Kidney tubule cell (primary cell): ENCODE measurements around the gene KNSTRN.
A peak's percentile ranks its signal among the peaks of the same experiment; 100 is the strongest.

ENCODE experiments used
- DNase-seq: peaks from one replicate; pipeline ENCODE4 v3.0.0-alpha.2; 2018; ENCODE audit warnings: low spot score

The KNSTRN gene

GRCh38 chr15:40345867-40346578, 36.5 kb upstream of the KNSTRN start:
- DNase-seq: no peak

- no peak for DNase-seq
Measured at GRCh38 chr15:40346579-40347558, 35.7 kb upstream of the KNSTRN start.

GRCh38 chr15:40347559-40348473, 34.7 kb upstream of the KNSTRN start:
- DNase-seq: no peak

GRCh38 chr15:40348474-40348870, 34.0 kb upstream of the KNSTRN start:
- no peak for DNase-seq

GRCh38 chr15:40349163-40349562, 33.4 kb upstream of the KNSTRN start:
- DNase-seq: no peak

- no peak for DNase-seq
Measured at GRCh38 chr15:40352281-40352901, 30.1 kb upstream of the KNSTRN start.

- no peak for DNase-seq
Measured at GRCh38 chr15:40353697-40354096, 28.8 kb upstream of the KNSTRN start.

GRCh38 chr15:40354408-40355171, 27.9 kb upstream of the KNSTRN start:
- no peak for DNase-seq

- no peak for DNase-seq
Measured at GRCh38 chr15:40355976-40356585, 26.4 kb upstream of the KNSTRN start.

- no peak for DNase-seq
Measured at GRCh38 chr15:40357246-40357645, 25.3 kb upstream of the KNSTRN start.

GRCh38 chr15:40357723-40358470, 24.6 kb upstream of the KNSTRN start, which contains the start of gene DISP2:
Gene DISP2 (plus strand): TSS chr15:40358219. CDS start chr15:40358322, 103 bp downstream.
- peak; percentile 88 for DNase-seq

- peak; percentile 21 for DNase-seq
Measured at GRCh38 chr15:40358471-40359353, 23.8 kb upstream of the KNSTRN start.

- DNase-seq: no peak
Measured at GRCh38 chr15:40360015-40360414, 22.5 kb upstream of the KNSTRN start.

- no peak for DNase-seq
Measured at GRCh38 chr15:40361640-40362039, 20.9 kb upstream of the KNSTRN start.

GRCh38 chr15:40363611-40364010, 18.9 kb upstream of the KNSTRN start:
- DNase-seq: no peak

- no peak for DNase-seq
Measured at GRCh38 chr15:40364251-40364650, 18.3 kb upstream of the KNSTRN start.

- no peak for DNase-seq
Measured at GRCh38 chr15:40365016-40365415, 17.5 kb upstream of the KNSTRN start.
